ENCODE data around the gene HYAL2. TPM values are rescaled to one million over a fixed set of nuclear protein-coding genes. Genes with fewer than 3 reads are reported as not detected.
"Not testable (repeated sequence)": the region's sequence is repeated elsewhere in the genome, so short reads cannot be mapped to it uniquely, and the experiment has no call there.

Gene HYAL2
- total RNA-seq, 1 donor from 2014 or later, result 16.3 TPM

- intact Hi-C loops (cut with micrococcal nuclease), result no loop called here
- Mint-ChIP-seq H3K9me3 (no peaks in the 10 kb centered on the region), H3K4me3 (peak overlapping the region; percentile 64), H3K36me3 (ENCODE audit: low read depth) (no peaks in the 10 kb centered on the region), H3K27me3 (peaks cover 39% of the 10 kb centered on the region), H3K4me1 (peaks cover 28% of the 10 kb centered on the region), H3K27ac (no peak overlapping the region)
- peak; percentile 79 for DNase-seq
Measured at GRCh38 chr3:50275996-50276761, 46.4 kb downstream of the HYAL2 start.

- no peak for DNase-seq
- Mint-ChIP-seq H3K27ac (no peak overlapping the region), H3K4me3 (peak overlapping the region; percentile 64), H3K9me3 (no peaks in the 10 kb centered on the region), H3K4me1 (peaks cover 28% of the 10 kb centered on the region), H3K36me3 (ENCODE audit: low read depth) (no peaks in the 10 kb centered on the region), H3K27me3 (peaks cover 39% of the 10 kb centered on the region)
- intact Hi-C loops (cut with micrococcal nuclease), result no loop called here
Measured at GRCh38 chr3:50275141-50275995, 47.2 kb downstream of the HYAL2 start.

- Mint-ChIP-seq H3K4me3 (peak overlapping the region; percentile 57), H3K27ac (peak overlapping the region; percentile 62), H3K9me3 (no peaks in the 10 kb centered on the region), H3K27me3 (peaks cover 39% of the 10 kb centered on the region), H3K36me3 (ENCODE audit: low read depth) (no peaks in the 10 kb centered on the region), H3K4me1 (peaks cover 28% of the 10 kb centered on the region)
- intact Hi-C loops (cut with micrococcal nuclease), result no loop called here
- DNase-seq, result peak; percentile 93
Measured at GRCh38 chr3:50274371-50275104, 48.0 kb downstream of the HYAL2 start.

GRCh38 chr3:50273689-50274065 is 48.9 kb downstream of the HYAL2 start:
- no peak overlapping the region for H3K4me3 Mint-ChIP-seq
- H3K4me1 Mint-ChIP-seq, result peaks cover 28% of the 10 kb centered on the region
- H3K9me3 Mint-ChIP-seq, result no peaks in the 10 kb centered on the region
- no peak overlapping the region for H3K27ac Mint-ChIP-seq
- DNase-seq, result no peak
- no peaks in the 10 kb centered on the region for H3K36me3 Mint-ChIP-seq (ENCODE audit: low read depth)
- H3K27me3 Mint-ChIP-seq, result peaks cover 40% of the 10 kb centered on the region
- intact Hi-C loops (cut with micrococcal nuclease), result loop anchor here (1.0 kb wide), 4 partner anchors 27 to 153 kb away; no protein-coding TSS in a partner anchor

- Mint-ChIP-seq H3K27me3 (peaks cover 39% of the 10 kb centered on the region), H3K27ac (no peak overlapping the region)
Measured at GRCh38 chr3:50272911-50273688, 49.4 kb downstream of the HYAL2 start.

GRCh38 chr3:50272538-50272910 is 50.0 kb downstream of the HYAL2 start:
- H3K36me3 Mint-ChIP-seq (ENCODE audit: low read depth); H3K9me3 Mint-ChIP-seq; H3K4me3 Mint-ChIP-seq; H3K27ac Mint-ChIP-seq; DNase-seq: not testable (repeated sequence)
- Mint-ChIP-seq H3K27me3 (peaks cover 39% of the 10 kb centered on the region), H3K4me1 (peaks cover 28% of the 10 kb centered on the region)
- intact Hi-C loops (cut with micrococcal nuclease), result loop anchor here (1.0 kb wide), 1 partner anchor 12 kb away; no protein-coding TSS in a partner anchor

More at GRCh38 chr3:50272911-50273688, 49.4 kb downstream of the HYAL2 start:
- DNase-seq, result peak; percentile 97
- Mint-ChIP-seq H3K4me1 (peaks cover 28% of the 10 kb centered on the region), H3K9me3 (no peaks in the 10 kb centered on the region), H3K4me3 (peak overlapping the region; percentile 86), H3K36me3 (ENCODE audit: low read depth) (no peaks in the 10 kb centered on the region)
- intact Hi-C loops (cut with micrococcal nuclease), result loop anchor here (1.0 kb wide), 5 partner anchors 13 to 153 kb away; no protein-coding TSS in a partner anchor

GRCh38 chr3:50271314-50271936 is 51.1 kb downstream of the HYAL2 start:
- no peaks in the 10 kb centered on the region for H3K36me3 Mint-ChIP-seq (ENCODE audit: low read depth)
- DNase-seq, result no peak
- no peak overlapping the region for H3K4me3 Mint-ChIP-seq
- peaks cover 46% of the 10 kb centered on the region for H3K27me3 Mint-ChIP-seq
- H3K27ac Mint-ChIP-seq, result no peak overlapping the region
- H3K4me1 Mint-ChIP-seq, result peaks cover 28% of the 10 kb centered on the region
- intact Hi-C loops (cut with micrococcal nuclease), result loop anchor here (1.0 kb wide), 1 partner anchor 29 kb away; no protein-coding TSS in a partner anchor
- H3K9me3 Mint-ChIP-seq, result no peaks in the 10 kb centered on the region

- no peak overlapping the region for H3K27ac Mint-ChIP-seq
- intact Hi-C loops (cut with micrococcal nuclease), result loop anchor here (1.0 kb wide), 1 partner anchor 28 kb away; no protein-coding TSS in a partner anchor
- H3K27me3 Mint-ChIP-seq, result peaks cover 44% of the 10 kb centered on the region
- H3K9me3 Mint-ChIP-seq, result no peaks in the 10 kb centered on the region
- no peak for DNase-seq
- H3K4me3 Mint-ChIP-seq, result no peak overlapping the region
- no peaks in the 10 kb centered on the region for H3K36me3 Mint-ChIP-seq (ENCODE audit: low read depth)
- H3K4me1 Mint-ChIP-seq, result peaks cover 23% of the 10 kb centered on the region
Measured at GRCh38 chr3:50270422-50271224, 51.9 kb downstream of the HYAL2 start.

GRCh38 chr3:50269977-50270413 is 52.5 kb downstream of the HYAL2 start:
- peaks cover 20% of the 10 kb centered on the region for H3K4me1 Mint-ChIP-seq

GRCh38 chr3:50269460-50269859 is 53.1 kb downstream of the HYAL2 start:
- Mint-ChIP-seq H3K9me3 (no peaks in the 10 kb centered on the region), H3K36me3 (ENCODE audit: low read depth) (no peaks in the 10 kb centered on the region), H3K27ac (no peak overlapping the region), H3K4me3 (no peak overlapping the region), H3K4me1 (peaks cover 17% of the 10 kb centered on the region), H3K27me3 (peaks cover 36% of the 10 kb centered on the region)
- DNase-seq, result no peak
- intact Hi-C loops (cut with micrococcal nuclease), result no loop called here

More at GRCh38 chr3:50269977-50270413, 52.5 kb downstream of the HYAL2 start:
- intact Hi-C loops (cut with micrococcal nuclease), result no loop called here
- no peak overlapping the region for H3K4me3 Mint-ChIP-seq
- H3K27me3 Mint-ChIP-seq, result peaks cover 40% of the 10 kb centered on the region
- no peaks in the 10 kb centered on the region for H3K36me3 Mint-ChIP-seq (ENCODE audit: low read depth)
- H3K9me3 Mint-ChIP-seq, result no peaks in the 10 kb centered on the region
- DNase-seq, result no peak
- no peak overlapping the region for H3K27ac Mint-ChIP-seq

- Mint-ChIP-seq H3K36me3 (ENCODE audit: low read depth) (no peaks in the 10 kb centered on the region), H3K4me3 (no peak within 1 kb of the TSS), H3K27me3 (peaks cover 31% of the 10 kb centered on the region), H3K4me1 (peaks cover 13% of the 10 kb centered on the region), H3K27ac (no peak within 1 kb of the TSS), H3K9me3 (no peaks in the 10 kb centered on the region)
- DNase-seq, result no peak
- intact Hi-C loops (cut with micrococcal nuclease), result no loop called here
Measured at GRCh38 chr3:50268703-50269451, 53.7 kb downstream of the HYAL2 start, which contains the start of gene SEMA3B. TSS of gene SEMA3B (plus strand) at chr3:50269147. CDS start at chr3:50269241, 94 bp downstream.
